AG09319 (cell line): Measurements from ENCODE around the gene INHBC.
"Not testable (repeated sequence)": the region's sequence is repeated elsewhere in the genome, so short reads cannot be mapped to it uniquely, and the experiment has no call there.

Source experiments
- DNase-seq: peaks from one replicate; pipeline ENCODE4 v3.0.0-alpha.2; 2010; ENCODE audit warnings: low read depth; ENCODE audit errors: extremely low read depth
- CTCF ChIP-seq: IDR thresholded peaks from 2 replicates; pipeline ENCODE4 v1.5.1; 2011; ENCODE audit warnings: low read depth, mild to moderate bottlenecking, inconsistent platforms, low read length, moderate library complexity

INHBC gene

GRCh38 chr12:57416039-57416996, 18.3 kb upstream of the INHBC start:
- DNase-seq = no peak
- TF ChIP-seq CTCF = no peak

DNA sequence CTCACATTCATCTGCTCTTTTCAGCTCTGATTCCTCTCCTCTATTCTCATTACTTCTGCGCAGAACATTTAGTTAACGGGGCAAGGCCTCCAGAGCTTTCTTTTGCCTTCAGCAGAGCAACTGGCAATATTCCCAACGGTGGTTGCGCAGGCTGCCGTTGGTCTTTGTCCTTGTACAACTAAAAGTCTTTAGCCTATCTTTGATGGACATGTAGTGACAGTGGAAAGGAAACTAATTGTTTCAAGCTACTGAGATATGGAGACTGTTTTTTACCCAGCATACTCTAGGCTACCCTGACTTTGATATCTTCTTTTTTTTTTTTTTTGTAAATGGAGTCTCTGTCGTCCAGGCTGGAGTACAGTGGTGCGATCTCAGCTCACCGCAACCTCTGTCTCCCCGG, 16.3 kb upstream of the INHBC start:
- no peak for TF ChIP-seq CTCF
- DNase-seq = no peak

DNA sequence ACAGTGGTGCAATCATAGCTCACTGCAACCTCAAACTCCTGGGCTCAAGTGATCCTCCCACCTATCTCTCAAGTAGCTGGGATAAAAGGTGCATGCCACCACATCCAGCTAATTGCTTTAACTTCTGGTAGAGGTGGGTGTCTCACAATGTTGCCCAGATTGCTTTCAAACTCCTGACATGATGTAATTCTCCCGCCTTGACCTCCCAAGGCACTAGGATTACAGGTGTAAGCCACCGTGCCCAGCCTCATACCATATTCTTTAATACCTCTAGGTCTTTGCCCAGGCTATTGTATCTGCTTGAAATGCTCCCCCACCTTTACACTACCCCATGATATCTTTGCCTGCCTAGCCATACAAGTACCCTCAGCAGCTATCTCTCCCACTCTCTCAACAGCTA, 15.1 kb upstream of the INHBC start:
- no peak for TF ChIP-seq CTCF
- DNase-seq = no peak

DNA sequence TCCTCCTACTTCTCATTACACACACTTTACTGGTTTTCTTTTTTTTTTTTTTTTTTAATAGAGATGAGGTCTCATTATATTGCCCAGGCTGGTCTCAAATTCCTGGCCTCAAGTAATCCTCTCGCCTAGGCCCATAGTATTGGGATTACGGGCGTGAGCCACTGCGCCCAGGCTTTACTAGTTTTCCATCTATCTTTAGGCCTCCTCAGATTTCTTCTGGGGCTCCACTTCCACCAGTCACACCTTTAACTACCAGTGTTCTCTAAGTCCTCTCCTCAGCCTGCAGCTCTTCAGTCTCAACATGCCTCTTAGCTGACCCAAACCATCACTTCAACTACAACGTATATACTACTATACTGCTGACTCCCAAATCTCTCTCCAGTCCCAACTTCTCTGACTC, 14.1 kb upstream of the INHBC start:
- DNase-seq = no peak

DNA sequence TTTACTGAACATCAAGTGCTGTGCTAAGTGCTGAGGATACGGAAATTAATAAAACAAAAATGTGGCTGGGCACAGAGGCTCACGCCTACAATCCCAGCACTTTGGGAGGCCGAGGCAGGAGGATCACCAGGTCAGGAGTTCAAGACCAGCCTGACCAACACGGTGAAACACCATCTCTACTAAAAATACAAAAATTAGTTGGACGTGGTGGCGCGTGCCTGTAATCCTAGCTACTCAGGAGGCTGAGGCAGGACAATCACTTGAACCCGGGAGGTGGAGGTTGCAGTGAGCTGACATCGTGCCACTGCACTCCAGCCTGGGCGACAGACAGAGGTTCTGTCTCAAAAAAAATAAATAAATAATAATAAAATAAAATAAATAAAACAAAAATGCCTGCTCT, 7.6 kb upstream of the INHBC start:
- DNase-seq = not testable (repeated sequence)

More for the DNA sequence above, 14.1 kb upstream of the INHBC start:
- TF ChIP-seq CTCF = no peak

- DNase-seq = no peak
- TF ChIP-seq CTCF = no peak
Observed at GRCh38 chr12:57428965-57429364, 5.6 kb upstream of the INHBC start.

GRCh38 chr12:57429473-57430111, 5.0 kb upstream of the INHBC start:
- DNase-seq = no peak
- no peak for TF ChIP-seq CTCF
